GM12875 (cell line): ENCODE results near the gene CNTNAP2.

Source experiments
- H3K4me3 ChIP-seq: one replicate; pipeline ENCODE4 v1.5.1; 2011; ENCODE audit warnings: low read depth, low read length, control low read depth
- TF ChIP-seq, protein P1 (sequence below): IDR thresholded peaks from 2 replicates; pipeline ENCODE4 v1.5.1; 2011; ENCODE audit warnings: low read depth, mild to moderate bottlenecking, control low read depth, inconsistent platforms, low read length, moderate library complexity, borderline replicate concordance; ENCODE audit not compliant: insufficient read depth

The CNTNAP2 gene

DNA sequence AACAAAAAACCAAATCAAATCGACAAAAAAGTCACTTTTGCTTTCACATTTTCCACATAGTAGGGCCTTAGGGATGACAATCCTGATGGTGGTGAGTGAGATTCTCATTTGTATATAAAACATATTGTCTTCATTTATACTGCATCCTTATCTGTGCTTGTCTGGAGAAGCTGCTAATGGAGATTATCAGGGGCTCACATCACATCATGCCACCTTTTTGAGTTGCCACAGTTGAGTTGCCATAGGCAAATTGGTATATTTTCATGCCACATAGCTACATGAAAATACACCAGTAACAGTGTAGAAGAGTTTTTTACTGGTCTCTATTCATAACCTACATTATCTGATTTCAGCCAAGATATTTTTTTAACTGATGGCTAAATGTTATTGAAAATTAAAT, 85.3 kb downstream of the CNTNAP2 start:
- H3K4me3 ChIP-seq, result no peak overlapping the region
- TF ChIP-seq, protein P1, sequence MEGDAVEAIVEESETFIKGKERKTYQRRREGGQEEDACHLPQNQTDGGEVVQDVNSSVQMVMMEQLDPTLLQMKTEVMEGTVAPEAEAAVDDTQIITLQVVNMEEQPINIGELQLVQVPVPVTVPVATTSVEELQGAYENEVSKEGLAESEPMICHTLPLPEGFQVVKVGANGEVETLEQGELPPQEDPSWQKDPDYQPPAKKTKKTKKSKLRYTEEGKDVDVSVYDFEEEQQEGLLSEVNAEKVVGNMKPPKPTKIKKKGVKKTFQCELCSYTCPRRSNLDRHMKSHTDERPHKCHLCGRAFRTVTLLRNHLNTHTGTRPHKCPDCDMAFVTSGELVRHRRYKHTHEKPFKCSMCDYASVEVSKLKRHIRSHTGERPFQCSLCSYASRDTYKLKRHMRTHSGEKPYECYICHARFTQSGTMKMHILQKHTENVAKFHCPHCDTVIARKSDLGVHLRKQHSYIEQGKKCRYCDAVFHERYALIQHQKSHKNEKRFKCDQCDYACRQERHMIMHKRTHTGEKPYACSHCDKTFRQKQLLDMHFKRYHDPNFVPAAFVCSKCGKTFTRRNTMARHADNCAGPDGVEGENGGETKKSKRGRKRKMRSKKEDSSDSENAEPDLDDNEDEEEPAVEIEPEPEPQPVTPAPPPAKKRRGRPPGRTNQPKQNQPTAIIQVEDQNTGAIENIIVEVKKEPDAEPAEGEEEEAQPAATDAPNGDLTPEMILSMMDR, result no peak

DNA sequence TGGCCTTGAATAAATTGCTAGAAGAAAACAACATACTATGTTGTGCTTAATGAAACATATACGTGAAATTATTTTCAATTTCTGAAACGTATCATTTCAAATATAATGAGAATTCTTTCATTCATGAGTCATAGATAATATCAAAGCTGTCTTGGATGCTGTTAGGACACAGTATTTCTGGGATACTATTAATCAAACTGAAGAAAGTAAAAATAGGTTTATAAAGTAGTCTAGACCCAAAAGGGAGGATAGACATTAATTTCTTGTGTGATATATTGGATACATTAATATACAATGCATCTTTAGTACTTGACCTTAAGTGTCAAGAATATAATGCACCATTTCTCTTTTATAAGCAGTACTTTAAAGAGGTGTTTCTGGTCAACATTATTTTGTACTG, 89.7 kb downstream of the CNTNAP2 start:
- TF ChIP-seq, protein P1, result no peak
- H3K4me3 ChIP-seq, result no peak overlapping the region

DNA sequence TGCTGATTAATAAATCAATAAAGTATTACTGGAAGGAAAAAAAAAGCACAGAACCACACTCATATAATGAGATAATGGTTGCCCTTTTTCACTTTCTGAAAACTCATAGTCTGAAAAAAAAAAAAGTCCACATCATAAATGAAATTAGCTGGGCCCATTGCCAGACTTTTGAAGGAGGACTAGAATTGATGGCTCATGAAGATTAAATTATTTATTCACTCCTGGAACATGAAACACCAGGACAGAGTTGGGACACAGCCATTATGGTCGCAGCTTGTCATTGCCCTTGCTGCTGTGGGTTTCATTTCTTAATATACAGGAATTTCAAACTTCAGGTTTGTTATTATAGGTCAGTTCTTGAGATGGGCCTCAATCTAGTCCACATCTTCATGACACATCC, 91.9 kb downstream of the CNTNAP2 start:
- TF ChIP-seq, protein P1, result no peak
- H3K4me3 ChIP-seq, result no peak overlapping the region

DNA sequence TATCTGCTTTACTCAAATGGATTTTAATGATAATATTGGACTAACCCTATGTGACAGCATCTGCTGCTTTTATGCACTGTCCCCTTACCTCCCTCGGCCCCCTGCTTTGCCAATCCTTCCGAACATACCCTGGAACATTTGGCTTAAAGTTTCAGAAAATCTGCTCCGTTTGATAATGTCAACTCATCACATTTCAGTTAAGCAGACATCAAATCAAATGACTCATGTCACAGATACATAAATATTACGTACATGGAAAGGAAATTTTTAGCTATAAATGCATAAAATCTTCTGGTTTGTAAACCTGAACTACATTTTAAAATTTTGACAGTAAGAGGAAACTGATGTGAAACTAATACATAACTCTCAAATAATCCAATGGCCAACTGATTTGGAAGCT, 98.2 kb downstream of the CNTNAP2 start:
- no peak overlapping the region for H3K4me3 ChIP-seq
- TF ChIP-seq, protein P1, result no peak

DNA sequence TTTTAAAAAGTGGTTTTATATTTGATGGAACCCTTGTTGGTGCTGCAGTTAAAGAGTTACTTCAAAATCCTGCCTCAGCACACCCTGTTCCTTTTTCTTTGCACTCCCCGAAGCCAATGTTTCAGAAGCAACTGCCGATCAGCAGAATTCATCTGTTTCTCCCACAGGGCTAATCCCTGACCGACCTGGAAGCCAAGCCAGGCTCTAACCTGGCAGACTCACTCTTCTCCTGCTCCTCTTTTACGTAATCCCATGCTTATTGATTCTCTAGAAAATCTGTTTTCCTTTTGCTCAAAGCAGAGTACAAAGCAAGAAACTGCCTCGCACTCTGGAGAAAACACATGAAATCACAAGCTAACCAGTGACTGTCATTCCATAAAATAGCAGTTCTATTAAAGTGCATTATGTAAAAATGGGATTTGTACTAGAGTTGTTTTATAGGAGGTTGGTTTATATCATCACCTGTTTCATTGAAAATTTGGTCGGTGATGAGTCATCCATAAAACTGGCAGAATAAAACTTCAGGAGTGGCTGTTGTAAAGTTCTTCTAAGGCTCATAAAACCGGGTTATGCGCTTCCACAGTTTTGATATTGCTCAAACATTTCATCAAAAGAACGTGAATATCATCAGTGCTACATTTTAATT, 99.9 kb downstream of the CNTNAP2 start:
- no peak overlapping the region for H3K4me3 ChIP-seq
- TF ChIP-seq, protein P1, result no peak

DNA sequence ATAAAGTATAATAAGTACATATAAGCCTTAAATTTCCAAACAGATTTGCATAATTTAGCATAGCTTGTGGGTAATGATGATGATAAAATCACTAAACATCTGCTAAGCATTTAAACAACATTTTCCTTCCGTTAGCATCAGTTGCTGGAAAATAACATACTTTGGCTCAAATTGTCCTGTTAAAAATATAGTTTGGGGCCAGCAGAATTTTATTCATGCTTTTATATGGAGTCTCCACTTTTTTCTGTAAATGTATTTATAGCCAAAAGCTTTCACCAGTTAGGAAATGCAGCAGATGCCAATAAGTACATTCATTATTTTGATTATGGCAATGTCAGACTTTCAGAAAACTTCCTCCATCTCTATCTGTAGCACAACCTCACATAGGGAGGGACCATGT, 107.2 kb downstream of the CNTNAP2 start:
- TF ChIP-seq, protein P1, result no peak
- no peak overlapping the region for H3K4me3 ChIP-seq

DNA sequence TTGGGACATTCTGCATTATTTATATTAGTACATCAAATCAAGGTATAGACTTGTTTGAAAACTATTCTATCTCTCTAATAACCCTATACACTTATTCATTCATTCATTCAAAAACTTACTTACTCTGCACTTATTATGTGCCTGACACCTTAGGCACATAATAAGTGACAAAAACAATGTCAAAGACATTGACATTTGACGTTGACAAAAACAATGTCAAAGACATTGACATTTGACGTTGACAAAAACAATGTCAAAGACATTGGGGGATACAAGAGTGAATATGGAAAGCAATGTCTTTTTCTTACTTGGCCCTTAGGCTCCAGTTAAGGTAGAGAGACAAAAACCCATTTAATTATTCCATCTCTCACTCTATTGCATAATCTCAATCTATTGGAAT, 116.0 kb downstream of the CNTNAP2 start:
- no peak overlapping the region for H3K4me3 ChIP-seq
- TF ChIP-seq, protein P1, result no peak
